ENCODE results near the gene CLDN8.

- TF ChIP-seq POLR2A (IDR thresholded peaks at IDR 0.05) (no peak), CTCF (IDR thresholded peaks at IDR 0.05) (no peak)
These were observed 32.9 kb upstream of the CLDN8 start for GRCh38 chr21:30248844-30249243.
